MM.1S (cell line): ENCODE results near the gene STK10.

Experiments used
- EZH2 ChIP-seq: fragments of 300-600 bp; sonication (generic); optimal IDR thresholded peaks from 2 replicates; pipeline ENCODE3; 2017; ENCODE audit warnings: low read depth, mild to moderate bottlenecking, antibody characterized with exemption, low read length, mixed read lengths
- EZH2phosphoT487 ChIP-seq: fragments of 300-600 bp; sonication (generic); IDR thresholded peaks from 2 replicates; pipeline ENCODE4 v1.6.1; 2018; ENCODE audit warnings: antibody characterized with exemption, low read length
- TF ChIP-seq, protein P1 (sequence below): fragments of 300-600 bp; sonication (generic); IDR thresholded peaks from 2 replicates; pipeline ENCODE4 v1.5.1; 2016; ENCODE audit warnings: antibody characterized with exemption, low read length, mixed read lengths

DNA sequence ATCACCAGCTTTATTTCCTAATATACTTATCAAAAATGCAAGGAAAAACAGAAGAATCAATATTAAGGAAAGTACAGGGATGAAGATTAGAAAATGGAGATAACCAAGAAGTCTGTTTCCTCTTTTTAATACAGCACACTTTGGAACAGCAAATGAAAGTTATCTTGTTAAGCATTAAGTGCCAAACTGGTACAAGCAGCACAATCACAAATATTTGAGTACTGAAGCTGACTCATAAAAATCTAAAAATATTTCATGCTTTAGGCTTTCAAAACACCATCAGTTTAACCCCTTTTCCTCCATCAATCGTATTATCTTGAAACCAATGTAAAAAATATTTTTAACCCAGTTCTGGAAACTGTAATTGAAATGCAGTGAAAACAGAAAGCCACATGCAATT lies 184.3 kb downstream of the STK10 start:
- TF ChIP-seq, protein P1, sequence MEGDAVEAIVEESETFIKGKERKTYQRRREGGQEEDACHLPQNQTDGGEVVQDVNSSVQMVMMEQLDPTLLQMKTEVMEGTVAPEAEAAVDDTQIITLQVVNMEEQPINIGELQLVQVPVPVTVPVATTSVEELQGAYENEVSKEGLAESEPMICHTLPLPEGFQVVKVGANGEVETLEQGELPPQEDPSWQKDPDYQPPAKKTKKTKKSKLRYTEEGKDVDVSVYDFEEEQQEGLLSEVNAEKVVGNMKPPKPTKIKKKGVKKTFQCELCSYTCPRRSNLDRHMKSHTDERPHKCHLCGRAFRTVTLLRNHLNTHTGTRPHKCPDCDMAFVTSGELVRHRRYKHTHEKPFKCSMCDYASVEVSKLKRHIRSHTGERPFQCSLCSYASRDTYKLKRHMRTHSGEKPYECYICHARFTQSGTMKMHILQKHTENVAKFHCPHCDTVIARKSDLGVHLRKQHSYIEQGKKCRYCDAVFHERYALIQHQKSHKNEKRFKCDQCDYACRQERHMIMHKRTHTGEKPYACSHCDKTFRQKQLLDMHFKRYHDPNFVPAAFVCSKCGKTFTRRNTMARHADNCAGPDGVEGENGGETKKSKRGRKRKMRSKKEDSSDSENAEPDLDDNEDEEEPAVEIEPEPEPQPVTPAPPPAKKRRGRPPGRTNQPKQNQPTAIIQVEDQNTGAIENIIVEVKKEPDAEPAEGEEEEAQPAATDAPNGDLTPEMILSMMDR, result no peak
- TF ChIP-seq EZH2, result no peak
- no peak for TF ChIP-seq EZH2phosphoT487
